HG03521 (cell line): ENCODE data around the gene NUP88.
"Not testable (repeated sequence)": the region's sequence is repeated elsewhere in the genome, so short reads cannot be mapped to it uniquely, and the experiment has no call there.

Experiments
- ATAC-seq: cut with Tn5 transposase; IDR thresholded peaks from one replicate; pipeline ENCODE4 v1.9.1; 2021; ENCODE audit warnings: mild to moderate bottlenecking, moderate library complexity; ENCODE audit not compliant: unreplicated experiment

Gene NUP88

DNA sequence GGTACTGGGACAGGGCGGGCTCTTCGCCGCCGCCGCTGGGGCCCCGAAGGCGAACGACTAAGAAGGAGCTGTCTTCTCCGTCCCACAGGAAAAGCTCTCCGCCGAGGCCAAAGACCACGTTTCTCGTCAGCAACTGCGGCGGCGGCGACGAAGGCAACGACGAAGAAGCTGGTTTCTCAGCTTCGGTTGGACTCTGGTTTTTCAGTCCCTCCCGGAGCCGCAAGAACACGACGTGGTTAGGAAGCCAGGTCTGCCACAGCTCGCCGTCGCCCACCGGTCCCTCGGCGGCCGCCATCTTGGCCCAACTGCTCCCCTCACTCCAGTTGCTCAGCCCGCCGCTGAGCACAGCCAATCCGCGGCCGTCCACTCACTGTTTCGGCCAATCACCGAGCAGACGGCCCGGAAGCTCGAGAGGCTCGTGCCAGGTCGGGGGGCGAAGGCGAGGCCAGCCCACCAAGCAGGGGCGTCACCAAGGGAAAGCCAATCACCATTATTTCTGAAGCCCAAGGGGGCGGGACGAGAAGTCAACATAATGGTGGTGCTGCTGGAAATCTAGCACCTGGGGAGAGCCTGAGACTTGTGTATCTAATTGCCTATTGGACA is at the start of gene NUP88:
Gene NUP88, minus strand, starts transcription at position 307 of the 603 bp plus-strand sequence. Its CDS starts 12 bp downstream, at position 295.
- peak; percentile 89 for ATAC-seq

DNA sequence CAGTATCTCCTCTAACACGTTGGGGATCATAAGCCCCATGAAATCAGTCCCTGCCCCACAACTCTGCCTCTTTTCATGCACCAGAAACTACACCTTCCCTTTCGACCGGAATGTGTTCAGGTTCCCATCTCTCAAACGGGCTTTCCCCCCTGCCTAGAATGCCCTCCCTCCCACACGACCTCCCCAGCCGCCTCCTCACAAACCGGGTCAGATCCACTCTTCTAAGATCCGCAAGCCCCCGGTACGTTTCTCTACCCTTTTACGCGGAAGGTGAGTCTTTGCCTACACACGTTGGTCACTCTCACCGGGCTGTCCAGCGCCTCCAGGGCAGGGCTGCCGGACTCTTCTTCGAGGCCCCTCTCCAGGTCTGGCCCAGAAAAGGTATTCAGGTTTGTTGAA is 48.6 kb upstream of the NUP88 start:
- peak; percentile 14 for ATAC-seq

DNA sequence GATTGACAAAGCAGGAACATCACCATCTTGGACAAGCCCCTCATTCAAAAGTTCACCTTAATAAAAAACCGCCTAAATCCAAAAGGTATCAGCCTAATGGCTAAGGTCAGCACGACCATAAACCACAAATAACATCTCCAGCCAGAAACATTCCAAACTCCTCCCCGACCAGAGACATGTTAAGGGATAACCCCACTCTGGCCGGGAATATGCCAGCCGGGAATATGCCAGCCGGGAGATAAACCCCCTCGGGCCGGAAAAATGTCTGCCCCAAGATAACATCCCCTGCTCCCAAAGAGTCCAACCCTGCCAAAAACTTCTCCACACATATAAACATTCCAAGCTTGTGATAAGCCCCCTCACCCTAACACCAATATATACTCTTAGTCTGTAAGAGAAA is 48.0 kb upstream of the NUP88 start:
- ATAC-seq: no peak

DNA sequence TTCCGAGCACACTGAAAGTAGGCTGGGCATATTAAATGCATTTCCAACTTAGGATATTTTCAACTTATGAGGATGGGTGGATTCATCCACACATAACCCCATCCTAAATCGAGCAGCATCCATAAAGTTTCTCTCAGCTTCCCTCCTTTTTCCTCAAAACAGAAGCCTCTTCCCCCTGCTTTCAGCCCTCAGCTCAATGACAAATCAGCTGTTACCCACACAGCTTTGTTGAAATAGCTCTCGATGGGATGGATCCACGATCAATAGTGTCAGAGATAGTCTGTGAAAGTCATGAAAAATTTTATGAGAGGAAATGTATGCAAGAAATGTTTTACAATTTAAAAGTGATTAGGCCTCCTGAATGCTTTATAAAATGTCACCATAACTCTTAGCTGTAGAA is 46.8 kb upstream of the NUP88 start:
- no peak for ATAC-seq

DNA sequence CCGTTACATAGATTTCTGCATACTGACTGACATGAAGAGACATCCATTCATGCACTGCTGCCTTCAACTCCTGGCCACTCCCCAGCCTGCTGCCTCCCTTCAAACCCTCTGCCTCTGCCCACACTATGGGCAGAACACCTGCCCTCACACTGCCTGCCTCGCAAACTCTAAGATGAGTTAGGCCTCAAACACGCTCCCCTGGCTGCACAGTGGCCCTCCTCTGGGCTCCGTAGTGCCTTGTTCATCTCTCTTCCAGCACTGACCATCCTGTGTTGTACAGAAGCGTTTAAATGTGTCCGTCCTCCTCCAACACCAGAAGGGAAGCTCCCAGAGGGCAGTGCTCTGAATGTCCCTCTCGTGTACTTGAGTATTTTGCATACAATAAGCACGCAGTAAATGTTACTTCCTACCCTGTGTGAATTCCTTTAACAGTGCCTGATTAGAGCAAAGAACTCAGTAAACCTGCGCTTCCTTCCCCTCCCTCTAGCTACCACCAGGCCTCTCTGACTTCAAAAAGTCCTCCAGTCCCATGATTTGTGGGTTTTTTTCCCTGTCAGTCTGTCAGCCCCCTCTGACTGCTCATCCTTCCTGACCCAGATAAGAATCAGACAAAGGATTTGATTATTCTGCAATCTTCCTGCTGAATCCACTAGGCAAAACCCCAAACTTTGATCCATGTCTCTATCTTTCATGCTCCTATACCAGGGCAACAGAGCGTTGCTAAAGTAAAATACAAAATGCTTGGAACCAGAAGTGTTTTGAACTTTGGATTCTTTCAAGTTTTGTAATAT is 45.5 kb upstream of the NUP88 start:
- ATAC-seq: no peak

DNA sequence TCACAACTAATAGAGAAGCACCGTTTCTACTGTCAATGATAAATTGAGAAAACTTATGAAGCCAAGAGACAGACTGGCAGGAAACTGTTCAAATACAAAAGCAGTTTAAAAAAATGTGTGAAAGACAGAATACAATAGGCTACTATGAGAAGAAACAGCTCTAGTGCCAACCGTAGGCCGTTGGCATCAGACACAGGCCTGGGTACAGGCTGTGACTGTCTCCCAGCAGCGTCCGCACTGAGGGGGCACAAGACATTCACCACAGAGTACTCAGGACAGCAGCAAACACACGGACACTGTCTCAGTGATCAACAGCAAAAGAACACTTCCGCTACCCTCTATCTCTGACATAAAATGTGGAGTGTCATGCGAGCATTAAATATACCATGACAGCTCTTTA is 27.3 kb upstream of the NUP88 start:
- ATAC-seq: no peak

DNA sequence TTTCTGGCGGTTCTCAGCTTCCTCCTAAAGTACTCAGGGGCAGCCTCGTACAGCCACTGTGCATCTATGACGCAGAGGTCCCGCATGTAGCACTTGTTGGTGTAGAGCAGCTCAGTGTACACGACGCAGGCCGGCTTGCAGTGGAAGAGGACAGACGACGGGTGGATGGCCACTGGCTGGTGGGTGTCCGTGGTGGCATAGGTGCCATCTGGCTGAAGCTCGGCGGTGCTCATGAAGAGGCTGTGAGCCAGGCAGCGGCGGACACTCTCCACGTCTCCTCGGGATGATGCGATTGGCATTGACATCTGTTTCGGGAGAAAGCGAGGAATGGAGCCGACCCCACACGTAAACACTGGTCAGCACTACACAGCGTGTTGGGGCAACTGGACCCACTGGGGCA is 24.7 kb upstream of the NUP88 start:
- no peak for ATAC-seq

DNA sequence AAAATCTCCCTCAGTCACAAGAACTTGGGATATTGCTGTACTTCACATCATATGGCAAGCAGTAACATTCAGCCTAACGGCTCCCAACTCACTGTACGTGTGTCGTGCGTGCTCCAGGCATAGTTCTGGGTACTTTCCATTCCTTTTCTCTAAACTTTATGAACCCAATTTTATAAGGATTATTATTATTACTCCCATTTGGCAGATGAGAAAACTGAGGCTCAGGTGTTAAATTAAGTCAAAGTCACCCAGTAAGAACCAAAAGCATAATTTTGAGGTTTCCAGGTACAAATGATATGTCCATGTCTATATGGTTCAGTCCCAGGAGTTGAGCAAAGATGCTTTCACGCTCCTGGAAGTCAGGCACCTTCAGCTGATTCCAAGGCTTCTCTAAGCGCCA is 24.3 kb upstream of the NUP88 start:
- no peak for ATAC-seq

DNA sequence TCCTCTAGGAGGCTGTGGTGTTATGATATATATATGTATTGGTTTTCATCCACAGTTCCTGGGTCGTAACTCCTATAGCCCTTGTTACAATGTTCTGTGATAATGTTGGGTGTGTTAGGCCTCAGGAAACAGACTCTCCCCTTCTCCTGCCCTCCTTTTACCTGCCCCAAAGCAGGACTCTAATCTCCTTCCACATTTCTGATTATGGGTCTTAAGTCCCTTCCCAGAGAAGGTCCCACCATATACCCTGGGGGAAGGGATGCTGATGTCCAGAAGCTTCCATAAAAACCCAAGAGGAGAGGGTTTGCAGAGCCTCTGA is 19.9 kb upstream of the NUP88 start:
- no peak for ATAC-seq

DNA sequence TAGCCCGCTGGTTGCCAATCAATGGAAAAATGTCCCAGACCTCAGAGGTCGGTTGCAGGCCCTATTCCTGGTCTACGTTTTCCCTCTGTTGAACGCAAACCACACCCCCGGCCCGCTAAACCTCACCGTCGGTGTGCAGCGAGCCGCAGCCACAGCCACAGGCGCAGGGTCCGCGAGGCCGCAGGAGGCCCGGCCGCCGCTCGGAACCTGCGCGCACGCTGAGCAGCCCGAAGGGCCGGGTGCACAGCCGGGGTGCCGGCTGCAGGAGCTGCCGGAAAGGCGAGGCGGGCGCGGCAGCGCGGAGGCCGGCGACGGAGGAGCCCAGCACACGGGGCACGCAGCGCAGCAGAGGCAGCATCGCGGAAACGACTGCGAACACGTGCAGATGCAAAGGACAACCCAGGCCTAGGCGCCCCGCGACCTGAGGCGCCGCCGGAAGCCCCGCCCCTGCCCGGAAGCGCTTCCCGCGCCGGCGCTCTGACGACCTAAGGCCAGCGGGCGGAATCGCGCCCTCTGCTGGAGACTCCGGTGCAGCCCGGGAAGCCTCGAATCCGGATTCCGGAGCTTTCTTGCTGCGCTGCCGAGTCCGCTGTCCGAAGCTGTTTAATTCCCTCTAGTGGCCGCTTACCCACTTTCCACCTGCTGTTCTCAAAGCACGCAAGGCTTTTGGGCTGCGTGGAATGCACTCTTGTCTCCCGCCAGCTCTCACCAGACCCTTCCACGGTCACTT is 19.4 kb upstream of the NUP88 start, which contains the start of gene C1QBP:
Gene C1QBP, minus strand, starts transcription at position 440 of the 730 bp plus-strand sequence. Its CDS starts 82 bp downstream, at position 358.
- peak; percentile 81 for ATAC-seq

DNA sequence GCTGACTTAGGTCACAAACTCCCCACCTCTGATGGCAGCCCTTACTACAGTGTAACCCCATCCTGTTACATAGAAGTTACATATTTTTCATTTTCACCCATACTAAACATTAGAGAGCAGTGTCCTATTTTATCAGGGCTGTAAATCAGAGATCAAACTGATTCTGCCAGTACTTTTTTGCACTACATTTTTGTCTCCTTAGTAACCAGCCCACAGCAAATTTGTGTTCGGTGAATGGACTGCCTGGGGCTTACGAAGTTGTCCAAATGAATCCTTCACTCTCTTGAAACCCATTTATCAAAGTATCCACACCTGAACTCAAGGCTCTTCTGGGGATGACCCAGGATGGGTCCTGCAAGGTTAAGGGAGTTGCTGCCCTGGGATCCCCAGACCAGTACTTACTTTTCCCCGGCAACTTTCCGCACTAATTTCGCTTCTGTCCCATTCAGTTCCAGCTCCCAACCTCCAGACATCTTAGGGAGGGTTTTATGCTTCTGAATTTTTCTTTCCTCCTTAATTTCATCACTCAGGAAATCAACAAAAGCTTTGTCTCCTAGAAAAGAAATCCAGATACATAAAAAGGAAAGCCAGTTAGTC is 18.4 kb upstream of the NUP88 start:
- ATAC-seq: no peak

DNA sequence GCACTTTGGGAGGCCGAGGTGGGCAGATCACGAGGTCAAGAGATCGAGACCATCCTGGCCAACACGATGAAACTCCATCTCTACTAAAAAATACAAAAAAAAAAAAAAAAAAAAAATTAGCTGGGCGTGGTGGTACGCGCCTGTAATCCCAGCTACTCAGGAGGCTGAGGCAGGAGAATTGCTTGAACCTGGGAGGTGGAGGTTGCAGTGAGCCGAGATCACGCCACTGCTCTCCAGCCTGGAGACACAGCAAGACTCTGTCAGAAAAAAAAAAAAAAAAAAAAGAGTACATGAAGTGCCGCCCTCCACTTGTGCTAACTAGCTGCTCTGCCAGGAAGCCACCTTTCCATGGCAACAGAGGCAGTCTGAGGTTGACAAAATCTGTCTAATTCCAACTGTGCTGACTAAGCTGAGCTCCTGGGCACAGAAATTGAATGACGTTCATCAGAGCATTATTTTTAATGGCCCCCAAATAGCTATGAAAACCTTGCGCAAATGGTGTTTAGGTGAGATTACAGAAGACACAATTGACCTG is 16.4 kb upstream of the NUP88 start:
- ATAC-seq: not testable (repeated sequence)

DNA sequence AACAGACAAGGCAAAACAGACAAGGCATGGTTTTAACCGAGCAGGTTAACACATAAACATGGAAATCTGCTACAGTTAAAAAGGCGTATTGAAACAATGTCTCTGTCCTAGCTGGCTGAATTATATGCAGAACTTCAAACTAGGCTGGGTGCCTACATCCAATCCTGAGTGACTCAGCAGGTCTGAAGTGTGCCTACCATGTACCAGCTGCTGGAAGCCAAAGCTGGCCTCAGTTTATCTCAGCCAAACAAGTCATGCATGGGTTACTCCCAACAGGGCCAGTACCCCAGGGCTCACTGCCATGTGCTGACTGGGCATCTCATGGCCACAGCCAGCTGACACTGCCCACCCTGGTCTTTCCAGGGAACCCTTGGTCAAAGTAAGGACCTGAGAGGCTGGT is 15.5 kb upstream of the NUP88 start:
- no peak for ATAC-seq

DNA sequence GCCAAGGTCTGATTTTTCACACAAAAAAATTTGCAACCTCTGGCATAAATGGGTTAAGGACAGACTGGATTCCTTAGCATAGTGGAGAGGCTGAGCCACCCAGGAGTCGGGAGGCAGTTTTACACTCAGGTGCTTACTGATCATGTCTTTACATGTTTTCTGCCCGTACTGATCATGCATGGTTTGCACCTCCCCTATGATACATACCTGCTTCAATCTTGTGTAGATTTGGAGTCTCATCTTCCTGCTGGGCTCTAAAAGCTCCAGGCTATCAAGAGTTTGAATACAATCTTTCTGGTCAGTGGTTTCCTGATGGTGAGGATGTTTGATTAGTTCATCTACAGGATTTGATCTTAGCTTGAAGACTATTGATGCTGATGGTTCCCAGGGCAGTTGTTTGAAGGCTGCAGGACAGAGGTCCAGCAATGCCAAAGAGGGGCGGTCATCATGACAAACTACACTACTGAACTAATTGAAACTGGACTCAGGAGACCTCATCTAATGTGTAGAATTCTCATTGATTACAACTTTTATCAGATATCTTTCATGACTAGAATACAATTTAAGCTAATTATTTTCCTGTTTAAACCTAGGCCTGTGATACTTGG is 12.6 kb upstream of the NUP88 start:
- no peak for ATAC-seq

DNA sequence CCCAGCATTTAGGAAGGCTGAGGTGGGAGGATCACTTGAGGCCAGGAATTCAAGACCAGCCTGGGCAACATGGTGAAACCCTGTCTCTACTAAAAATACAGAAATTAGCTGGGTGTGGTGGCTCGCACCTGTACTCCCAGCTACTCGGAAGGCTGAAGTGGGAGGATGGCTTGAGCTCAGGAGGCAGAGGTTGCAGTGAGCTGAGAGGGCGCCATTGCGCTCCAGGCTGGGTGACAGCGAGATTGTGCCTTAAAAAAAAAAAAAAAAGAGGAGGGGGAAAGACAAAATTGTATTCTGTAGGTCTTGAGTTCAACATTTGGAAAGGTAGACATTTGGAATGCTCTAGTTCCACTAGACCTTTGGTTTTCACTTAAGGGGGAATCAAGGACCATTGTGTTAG is 11.8 kb upstream of the NUP88 start:
- not testable (repeated sequence) for ATAC-seq

DNA sequence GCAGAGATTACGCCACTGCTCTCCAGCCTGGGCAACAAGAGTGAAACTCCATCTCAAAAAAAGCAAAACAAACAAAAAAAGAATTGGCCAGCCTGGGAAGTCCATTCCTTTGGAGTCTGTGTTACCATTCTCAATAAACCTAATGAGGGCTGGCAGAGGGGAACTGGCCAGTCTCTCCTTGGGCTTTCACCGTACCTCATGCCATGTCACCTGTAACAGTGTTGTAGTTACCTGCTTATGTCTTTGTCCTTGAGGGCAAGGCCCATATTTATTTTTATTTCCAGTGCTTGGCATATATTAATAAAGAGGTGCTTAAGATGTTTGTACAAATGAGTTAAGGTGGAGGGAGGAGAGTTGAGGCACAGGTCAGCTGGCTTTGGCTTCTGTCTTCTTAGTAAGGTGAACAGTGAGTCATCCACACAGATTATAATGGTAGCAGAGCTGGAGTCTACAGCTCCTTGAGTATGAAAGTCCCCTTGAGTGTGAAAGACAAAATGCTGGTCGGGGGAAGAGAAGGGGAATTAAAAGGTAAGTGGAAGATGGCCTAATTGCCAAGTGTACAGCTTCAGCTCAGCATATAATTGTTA is 11.0 kb upstream of the NUP88 start:
- ATAC-seq: no peak

DNA sequence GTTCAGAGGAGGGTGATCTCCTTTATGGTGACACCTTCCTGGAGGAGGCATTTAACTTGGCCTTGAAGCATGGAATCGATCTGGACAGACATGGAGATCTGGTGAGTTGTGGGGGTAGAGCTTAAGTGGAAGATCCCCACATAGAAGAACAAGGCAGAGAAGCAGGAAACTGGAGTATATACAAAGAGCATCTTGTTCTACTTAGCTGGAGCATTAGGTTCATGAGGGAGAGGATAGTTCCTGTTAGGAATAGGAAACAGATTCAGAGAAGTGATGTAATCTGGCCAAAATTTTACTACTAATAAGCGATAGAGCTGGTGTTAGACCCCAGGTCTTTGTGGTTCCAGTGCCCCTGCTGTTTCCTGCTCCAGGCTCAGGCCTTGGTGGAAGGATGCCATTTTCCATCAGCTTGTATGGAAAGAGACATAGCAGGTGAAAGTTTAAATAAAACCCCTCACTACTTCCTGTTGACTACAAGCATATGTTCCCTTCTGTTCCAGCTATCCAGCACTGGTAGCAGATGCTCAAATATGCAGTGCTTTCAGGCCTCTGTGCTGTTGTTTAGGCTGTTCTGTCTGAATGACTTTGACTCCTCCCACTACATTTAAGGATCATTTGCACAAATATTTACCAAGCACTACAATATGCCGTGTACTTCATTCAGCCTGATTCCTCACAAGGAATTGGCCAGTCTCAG is 9.9 kb upstream of the NUP88 start:
- ATAC-seq: no peak

DNA sequence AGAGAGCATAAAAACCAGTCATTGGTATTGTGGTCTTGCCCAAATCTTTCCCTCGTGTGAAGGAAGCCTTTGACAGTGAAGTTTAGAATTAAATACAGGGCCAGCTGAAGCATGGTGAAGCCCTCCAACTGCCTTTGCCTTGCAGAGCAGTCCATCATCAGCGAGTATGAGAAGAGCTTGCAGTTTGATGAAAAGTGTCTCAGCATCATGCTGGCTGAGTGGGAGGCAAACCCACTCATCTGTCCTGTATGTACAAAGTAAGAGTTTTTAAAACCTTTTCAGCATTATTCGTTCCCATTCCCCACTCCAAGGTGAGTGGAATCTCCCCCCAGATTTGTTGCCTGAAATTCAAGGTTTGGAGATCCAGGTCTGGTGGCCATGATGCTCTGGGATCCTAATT is 6.4 kb upstream of the NUP88 start:
- ATAC-seq: no peak

DNA sequence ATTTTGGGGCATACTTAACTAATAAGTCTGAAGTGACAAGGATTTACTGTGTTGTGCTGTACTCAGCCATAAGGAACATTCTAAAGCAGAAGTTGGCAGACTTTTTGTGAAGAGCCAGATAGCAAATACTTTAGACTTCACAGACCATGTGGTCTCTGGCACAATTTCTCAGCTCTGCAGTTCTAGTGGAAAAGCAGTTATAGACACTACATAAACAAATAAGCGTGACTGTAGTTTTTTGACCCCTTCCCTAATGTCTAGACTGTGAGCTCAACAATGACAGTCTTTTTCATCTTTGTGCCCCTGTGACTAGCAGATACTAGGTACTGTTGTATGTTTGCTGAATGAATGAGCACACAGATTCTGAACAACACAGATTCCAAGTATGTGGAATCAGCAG is 5.4 kb upstream of the NUP88 start:
- no peak for ATAC-seq

DNA sequence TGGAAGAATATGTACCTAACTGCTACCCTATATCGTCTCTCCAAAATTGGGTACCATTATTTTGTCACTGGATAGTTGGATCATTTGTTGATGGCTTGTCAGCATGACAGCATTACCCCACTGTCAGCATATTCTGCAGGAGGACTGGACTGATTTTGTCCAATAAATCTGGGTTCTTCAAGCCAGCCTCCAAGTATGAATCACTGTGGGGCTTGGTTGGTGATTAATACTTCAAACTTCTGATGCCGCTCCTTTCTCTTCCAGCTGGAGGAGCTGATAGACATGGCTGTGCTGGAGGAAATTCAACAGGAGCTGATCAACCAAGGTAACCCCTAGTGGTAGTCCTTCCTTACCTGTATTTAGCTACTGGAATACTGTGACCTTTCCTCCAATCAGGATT is 3.0 kb upstream of the NUP88 start:
- ATAC-seq: no peak
